ENCODE measurements around the gene TAS2R1.

DNA sequence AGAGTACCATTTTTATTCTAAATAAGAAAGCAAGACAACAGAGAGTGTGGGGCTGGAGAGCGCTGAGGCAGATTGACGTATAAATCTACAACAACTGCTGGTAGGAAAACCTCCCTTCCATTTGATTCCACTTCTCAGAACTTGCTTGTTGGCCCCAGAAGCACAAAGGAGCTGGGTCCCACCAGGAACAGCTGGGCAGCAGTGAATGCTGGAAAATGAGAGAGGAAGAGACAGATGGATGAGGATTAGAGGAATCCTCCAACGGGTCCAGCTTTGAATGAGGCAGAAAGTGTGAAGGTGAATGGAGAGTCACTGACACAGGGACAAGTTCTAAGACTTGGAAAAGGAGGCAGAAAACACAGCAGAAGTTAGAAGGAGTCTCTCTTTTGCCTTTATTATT is 14.8 kb downstream of the TAS2R1 start:
- TF ChIP-seq, protein P1, sequence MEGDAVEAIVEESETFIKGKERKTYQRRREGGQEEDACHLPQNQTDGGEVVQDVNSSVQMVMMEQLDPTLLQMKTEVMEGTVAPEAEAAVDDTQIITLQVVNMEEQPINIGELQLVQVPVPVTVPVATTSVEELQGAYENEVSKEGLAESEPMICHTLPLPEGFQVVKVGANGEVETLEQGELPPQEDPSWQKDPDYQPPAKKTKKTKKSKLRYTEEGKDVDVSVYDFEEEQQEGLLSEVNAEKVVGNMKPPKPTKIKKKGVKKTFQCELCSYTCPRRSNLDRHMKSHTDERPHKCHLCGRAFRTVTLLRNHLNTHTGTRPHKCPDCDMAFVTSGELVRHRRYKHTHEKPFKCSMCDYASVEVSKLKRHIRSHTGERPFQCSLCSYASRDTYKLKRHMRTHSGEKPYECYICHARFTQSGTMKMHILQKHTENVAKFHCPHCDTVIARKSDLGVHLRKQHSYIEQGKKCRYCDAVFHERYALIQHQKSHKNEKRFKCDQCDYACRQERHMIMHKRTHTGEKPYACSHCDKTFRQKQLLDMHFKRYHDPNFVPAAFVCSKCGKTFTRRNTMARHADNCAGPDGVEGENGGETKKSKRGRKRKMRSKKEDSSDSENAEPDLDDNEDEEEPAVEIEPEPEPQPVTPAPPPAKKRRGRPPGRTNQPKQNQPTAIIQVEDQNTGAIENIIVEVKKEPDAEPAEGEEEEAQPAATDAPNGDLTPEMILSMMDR (IDR thresholded peaks at IDR 0.05) = no peak
- TF ChIP-seq ZFX (IDR thresholded peaks at IDR 0.05; ENCODE audit: borderline replicate concordance) = no peak

Data from 22Rv1 (cell line).